NCI-H146 (cell line): ENCODE results near the gene PRKAR2A.
"Not testable (repeated sequence)": the region's sequence is repeated elsewhere in the genome, so short reads cannot be mapped to it uniquely, and the experiment has no call there.

Experiments used
- DNase-seq: peaks from one replicate; lab custom pipeline; 2025; lab: John Stamatoyannopoulos, UW

Gene PRKAR2A

DNA sequence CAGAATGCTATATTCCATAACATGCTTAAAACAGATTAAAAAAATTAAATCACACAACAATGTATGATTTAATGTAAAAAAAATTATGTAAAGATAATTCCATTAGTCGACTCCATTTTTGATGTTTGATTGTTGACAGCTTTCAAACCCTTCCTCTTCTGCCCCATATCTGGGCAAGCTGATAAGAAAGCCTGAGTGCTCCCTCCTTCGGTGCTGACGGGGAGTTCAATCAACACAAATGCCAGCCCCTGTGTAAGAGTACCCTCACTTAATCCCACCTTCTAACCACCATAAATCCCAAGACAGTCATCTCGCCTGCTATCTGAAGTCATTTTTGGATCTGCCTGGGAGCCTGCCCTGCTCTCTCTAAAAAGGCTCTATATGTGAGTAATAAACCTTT, 70.8 kb downstream of the PRKAR2A start:
- DNase-seq: no peak

DNA sequence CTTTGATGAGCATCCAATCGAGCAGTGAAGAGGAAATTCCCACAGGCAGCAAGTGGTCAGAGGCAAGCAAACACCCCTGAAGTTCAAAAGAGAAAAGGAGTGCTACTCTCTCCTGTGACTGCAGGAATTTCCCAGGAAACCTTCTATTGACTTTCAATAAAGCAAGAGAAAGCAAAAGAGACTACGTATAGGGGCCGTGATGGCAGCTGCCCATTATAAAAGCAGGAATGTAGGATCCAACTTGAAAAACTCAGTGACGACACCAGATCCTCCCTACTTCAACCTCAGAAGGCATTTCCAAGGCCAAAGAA, 77.5 kb downstream of the PRKAR2A start:
- DNase-seq: no peak

DNA sequence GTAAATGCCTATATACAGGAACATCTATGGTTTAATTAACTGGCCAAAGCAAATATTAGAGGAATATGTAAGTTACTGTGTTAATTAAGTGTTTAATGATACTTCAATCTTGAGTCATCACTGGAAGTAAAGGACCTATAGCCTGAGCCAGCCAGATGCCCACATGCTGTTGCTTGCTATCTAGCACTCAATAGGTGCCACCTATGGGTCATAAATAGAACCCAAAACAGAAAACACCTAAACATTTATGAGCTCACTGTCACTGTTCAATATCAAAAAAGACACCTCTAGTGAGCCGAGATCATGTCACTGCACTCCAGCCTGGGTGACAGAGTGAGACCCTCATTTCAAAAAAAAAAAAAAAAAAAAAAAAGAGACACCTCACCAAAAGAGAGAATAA, 82.3 kb downstream of the PRKAR2A start:
- DNase-seq: peak; percentile 0

DNA sequence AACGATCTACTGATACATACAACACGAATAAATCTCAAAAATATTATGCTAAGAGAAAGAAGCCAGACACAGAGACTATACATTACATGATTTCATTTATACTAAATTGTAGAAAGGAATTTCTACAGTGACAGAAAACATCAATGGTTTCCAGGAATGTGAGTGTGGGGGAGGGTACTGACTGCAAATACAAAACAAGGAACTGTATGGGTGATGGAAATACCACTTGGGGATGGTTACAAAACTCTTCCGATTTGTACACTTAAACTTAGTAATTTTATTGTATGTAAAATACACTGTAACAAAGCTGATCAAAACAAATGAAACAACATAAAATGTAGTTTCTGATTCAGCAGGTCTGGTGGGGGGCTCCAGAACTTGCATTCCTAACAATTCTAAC, 84.9 kb downstream of the PRKAR2A start:
- DNase-seq: no peak

DNA sequence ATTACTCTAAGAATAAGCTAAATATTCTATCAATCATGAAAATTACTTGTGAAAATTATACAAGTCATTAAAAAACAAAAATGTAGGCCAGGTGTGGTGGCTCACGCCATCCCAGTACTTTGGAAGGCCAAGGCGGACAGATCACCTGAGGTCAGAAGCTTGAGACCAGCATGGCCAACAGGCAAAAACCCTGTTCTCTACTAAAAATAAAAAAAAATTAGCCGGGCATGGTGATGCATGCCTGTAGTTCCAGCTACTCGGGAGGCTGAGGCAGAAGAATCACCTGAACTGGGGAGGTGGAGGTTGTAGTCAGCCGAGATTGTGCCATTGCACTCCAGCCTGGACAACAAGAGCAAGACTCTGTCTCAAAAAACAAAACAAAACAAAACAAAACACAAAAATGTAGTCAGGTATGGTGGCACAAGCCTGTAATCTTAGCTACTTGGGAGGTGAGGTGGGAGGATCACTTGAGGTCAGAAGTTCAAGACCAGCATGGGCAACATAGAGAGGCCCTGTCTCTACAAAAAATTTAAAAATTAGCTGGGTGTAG, 87.6 kb downstream of the PRKAR2A start:
- DNase-seq: not testable (repeated sequence)

- not testable (repeated sequence) for DNase-seq
These were observed 88.1 kb downstream of the PRKAR2A start for GRCh38 chr3:48759531-48759930.

- no peak for DNase-seq
These were observed 88.6 kb downstream of the PRKAR2A start for GRCh38 chr3:48759071-48759470.

- DNase-seq: no peak
These were observed 91.0 kb downstream of the PRKAR2A start for GRCh38 chr3:48756640-48757039.

DNA sequence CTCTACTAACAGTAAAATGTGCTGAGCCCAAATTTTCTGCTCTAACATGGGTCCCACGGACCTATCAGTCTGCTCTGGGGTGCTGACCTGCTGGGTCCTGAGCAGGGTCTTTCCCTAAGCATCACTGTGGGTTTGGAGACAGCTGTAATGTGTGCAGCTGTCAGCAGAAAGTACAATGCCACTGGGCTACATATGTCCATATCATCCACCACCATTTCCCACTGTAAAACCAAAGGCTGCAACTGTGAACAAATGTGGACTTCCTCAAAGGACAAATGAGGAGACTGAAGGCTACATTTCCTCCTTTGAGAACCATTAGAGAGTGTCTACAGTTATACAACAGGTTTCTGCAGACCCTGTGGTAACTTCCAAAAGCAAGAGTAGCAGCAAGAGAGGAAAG, 96.8 kb downstream of the PRKAR2A start:
- no peak for DNase-seq

DNA sequence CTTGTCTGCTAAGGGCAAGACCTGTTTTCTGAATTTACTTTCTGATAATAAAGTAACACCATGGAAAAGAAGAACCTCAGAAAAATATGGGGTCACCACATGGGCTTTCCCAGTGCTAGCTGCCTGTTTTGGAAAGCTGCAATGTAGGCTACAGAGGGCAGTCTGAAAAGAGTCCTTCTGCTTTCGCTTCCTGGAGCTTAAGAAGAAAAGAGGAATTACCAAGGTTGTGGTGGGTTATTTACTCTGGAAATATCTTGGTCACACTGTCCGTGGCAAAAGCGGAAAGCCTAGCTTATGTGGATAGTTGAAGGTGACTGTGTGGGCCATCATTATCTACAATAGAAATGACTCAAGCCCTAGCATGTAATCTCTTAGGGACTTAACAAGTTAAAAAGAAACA, 98.9 kb downstream of the PRKAR2A start:
- no peak for DNase-seq

DNA sequence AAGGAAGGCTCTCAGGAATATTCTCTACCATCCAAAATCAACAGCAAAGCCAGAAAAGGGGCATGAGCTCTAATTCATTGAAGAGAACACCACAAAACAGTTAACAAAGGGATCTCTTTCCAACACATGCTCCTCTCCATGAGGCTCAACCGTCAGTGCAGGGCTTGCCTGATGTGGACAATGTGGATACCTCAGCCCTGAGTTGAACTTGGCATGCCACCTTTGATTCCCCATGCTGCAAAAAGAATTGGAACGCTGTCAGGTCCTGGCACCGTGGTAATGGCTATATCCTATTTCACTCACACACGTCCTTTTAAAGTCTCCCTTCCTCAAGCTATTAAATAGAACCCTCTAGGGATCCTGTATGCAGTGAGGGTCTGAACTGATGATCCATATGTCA, 100.0 kb downstream of the PRKAR2A start:
- no peak for DNase-seq

GRCh38 chr3:48747015-48747615, 100.6 kb downstream of the PRKAR2A start:
- DNase-seq: no peak

DNA sequence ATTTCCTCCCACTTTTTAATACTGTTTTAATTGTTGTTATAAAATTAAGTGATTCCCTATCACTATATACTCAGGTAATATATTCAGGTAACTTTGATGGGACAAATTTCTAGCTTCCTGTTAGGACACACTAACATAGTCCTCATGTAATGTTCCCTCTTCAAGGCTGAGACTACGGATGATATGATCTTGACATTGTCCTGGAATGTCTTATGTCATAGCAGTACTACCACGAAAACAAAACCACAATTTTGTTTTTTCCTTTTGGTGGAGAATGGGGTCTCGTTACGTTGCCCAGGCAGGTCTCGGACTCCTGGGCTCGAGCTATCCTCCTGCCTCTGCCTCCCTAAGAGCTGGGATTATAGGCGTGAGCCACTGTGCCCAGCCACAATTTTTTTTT, 103.9 kb downstream of the PRKAR2A start:
- DNase-seq: no peak

GRCh38 chr3:48741226-48741625, 106.4 kb downstream of the PRKAR2A start:
- DNase-seq: not testable (repeated sequence)

GRCh38 chr3:48739955-48740823, 107.5 kb downstream of the PRKAR2A start:
- peak; percentile 41 for DNase-seq

GRCh38 chr3:48739617-48739954, 108.1 kb downstream of the PRKAR2A start:
- DNase-seq: no peak

DNA sequence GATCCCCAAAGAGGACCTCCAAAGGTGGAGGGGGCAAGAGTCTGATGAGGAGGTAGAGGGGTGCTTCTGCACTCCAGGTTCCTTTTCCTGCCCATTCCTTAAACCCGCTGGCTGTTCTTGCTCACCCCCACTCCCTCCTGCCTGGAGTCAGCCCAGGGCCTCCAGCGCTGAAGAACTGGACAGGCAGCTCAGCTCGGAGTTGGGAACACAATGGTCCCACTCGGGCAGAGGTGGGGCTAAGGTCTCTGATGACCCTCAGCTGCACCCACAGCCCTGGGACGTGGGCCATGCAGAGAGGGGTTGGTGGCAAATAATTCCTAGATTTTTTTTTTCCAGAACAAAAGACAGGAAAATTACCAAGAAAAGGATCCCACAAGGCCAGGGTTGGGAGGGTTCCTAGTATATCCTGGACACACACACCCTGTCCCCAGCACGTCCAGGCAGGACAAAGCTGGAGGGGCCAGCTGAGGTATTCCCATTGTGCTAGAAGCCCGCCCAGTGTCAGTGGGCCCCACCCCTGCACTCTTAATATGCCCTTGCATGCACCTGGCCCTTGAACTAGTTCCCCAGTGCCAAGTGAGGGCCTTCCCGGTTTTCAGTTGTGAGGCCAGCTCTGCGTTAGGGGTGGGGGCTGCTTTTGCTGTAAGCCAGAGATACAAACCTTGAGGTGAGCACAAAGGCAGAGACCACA, 108.6 kb downstream of the PRKAR2A start:
- no peak for DNase-seq

- DNase-seq: no peak
These were observed 109.5 kb downstream of the PRKAR2A start for GRCh38 chr3:48738144-48738536.

GRCh38 chr3:48735075-48735767, 112.5 kb downstream of the PRKAR2A start:
- not testable (repeated sequence) for DNase-seq

DNA sequence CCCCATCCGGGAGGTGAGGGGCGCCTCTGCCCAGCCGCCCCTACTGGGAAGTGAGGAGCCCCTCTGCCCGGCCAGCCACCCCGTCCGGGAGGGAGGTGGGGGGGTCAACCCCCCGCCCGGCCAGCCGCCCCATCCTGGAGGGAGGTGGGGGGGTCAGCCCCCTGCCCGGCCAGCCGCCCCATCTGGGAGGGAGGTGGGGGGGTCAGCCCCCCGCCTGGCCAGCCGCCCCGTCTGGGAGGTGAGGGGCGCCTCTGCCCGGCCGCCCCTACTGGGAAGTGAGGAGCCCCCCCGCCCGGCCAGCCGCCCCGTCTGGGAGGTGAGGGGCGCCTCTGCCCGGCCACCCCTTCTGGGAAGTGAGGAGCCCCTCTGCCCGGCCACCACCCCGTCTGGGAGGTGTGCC, 113.1 kb downstream of the PRKAR2A start:
- DNase-seq: not testable (repeated sequence)

GRCh38 chr3:48733752-48734518, 113.7 kb downstream of the PRKAR2A start:
- not testable (repeated sequence) for DNase-seq

DNA sequence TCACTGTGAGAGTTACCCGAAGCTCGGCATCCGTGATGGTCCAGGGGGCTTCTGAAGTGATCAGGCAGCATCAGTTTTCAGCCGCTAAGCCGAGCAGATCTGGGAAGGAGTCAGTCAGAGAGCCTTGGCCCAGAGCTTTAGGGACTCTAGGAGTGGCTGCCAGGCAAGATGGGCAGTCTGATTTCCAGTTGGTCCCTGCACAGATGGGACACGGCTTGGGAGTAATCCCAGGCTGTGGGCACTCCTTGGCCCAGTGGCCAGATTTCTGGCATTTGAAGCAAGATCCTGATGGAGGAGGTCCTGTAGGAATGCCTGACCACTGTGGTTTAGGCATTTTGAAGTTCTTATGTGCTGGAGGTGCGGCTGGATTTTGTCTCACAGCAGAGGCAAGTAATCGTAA, 120.2 kb downstream of the PRKAR2A start:
- DNase-seq: no peak
